GM10266 (cell line): ENCODE measurements around the gene P4HB.

Source experiments
- DNase-seq: peaks from one replicate; pipeline ENCODE4 v3.0.0; 2012; ENCODE audit errors: extremely low spot score
- CTCF ChIP-seq: IDR thresholded peaks from 2 replicates; pipeline ENCODE4 v1.5.1; 2012; ENCODE audit warnings: mild to moderate bottlenecking, low read depth; ENCODE audit not compliant: control insufficient read depth, insufficient read depth; ENCODE audit errors: missing control alignments

The P4HB gene

GRCh38 chr17:81870131-81870980, 10.0 kb upstream of the P4HB start:
- peak; percentile 66 for DNase-seq
- no peak for TF ChIP-seq CTCF

- peak; percentile 79 for DNase-seq
- peak; percentile 76 for TF ChIP-seq CTCF
Observed at GRCh38 chr17:81869221-81870130, 9.1 kb upstream of the P4HB start.

- no peak for DNase-seq
- TF ChIP-seq CTCF, result no peak
Observed at GRCh38 chr17:81868674-81869220, 8.4 kb upstream of the P4HB start.

- TF ChIP-seq CTCF, result no peak
- no peak for DNase-seq
Observed at GRCh38 chr17:81867991-81868673, 7.8 kb upstream of the P4HB start.

- TF ChIP-seq CTCF, result no peak
- DNase-seq, result no peak
Observed at GRCh38 chr17:81867170-81867990, 7.0 kb upstream of the P4HB start.

- no peak for DNase-seq
- TF ChIP-seq CTCF, result no peak
Observed at GRCh38 chr17:81866440-81867169, 6.3 kb upstream of the P4HB start.
